GM06990 (cell line): ENCODE measurements around the gene NT5DC4.

ENCODE experiments used
- DNase-seq: peaks from one replicate; pipeline ENCODE4 v3.0.0-alpha.2; 2011; ENCODE audit not compliant: insufficient read length; ENCODE audit errors: extremely low read depth
- H3K27me3 ChIP-seq: replicated peaks from 2 replicates; pipeline ENCODE4 v1.6.0; 2011; ENCODE audit warnings: low read length; ENCODE audit not compliant: control insufficient read depth, insufficient read depth
- H3K36me3 ChIP-seq: 2 replicates; pipeline ENCODE4 v1.5.1; 2011; ENCODE audit warnings: low read length; ENCODE audit not compliant: control insufficient read depth, insufficient read depth
- H3K4me3 ChIP-seq: replicated peaks from 2 replicates; pipeline ENCODE4 v1.5.1; 2011; ENCODE audit warnings: low read depth, mild to moderate bottlenecking, control low read depth, low read length
- CTCF ChIP-seq: IDR thresholded peaks from 2 replicates; pipeline ENCODE4 v1.5.1; 2011; ENCODE audit warnings: low read length, control low read depth, mild to moderate bottlenecking, inconsistent platforms; ENCODE audit not compliant: insufficient read depth, poor library complexity, severe bottlenecking

NT5DC4 gene

GRCh38 chr2:112762276-112762675 is 41.5 kb downstream of the NT5DC4 start:
- H3K27me3 ChIP-seq, result no peaks in the 10 kb centered on the region
- H3K4me3 ChIP-seq, result no peak overlapping the region
- no peaks in the 10 kb centered on the region; the same call in 1 of the 2 replicates for H3K36me3 ChIP-seq
- TF ChIP-seq CTCF, result no peak
- DNase-seq, result no peak

- H3K4me3 ChIP-seq, result peak within 1 kb of the TSS; percentile 92
- peak; percentile 95 for DNase-seq
- no peaks in the 10 kb centered on the region for H3K27me3 ChIP-seq
- no peak for TF ChIP-seq CTCF
- H3K36me3 ChIP-seq, result no peaks in the 10 kb centered on the region
These were observed 43.5 kb downstream of the NT5DC4 start, which contains the start of gene CKAP2L for GRCh38 chr2:112764071-112765044. Gene CKAP2L (minus strand): TSS chr2:112764609. CDS start chr2:112764598, 11 bp downstream.

- Histone ChIP-seq H3K36me3 (no peaks in the 10 kb centered on the region), H3K4me3 (peak overlapping the region; percentile 92), H3K27me3 (no peaks in the 10 kb centered on the region)
- no peak for DNase-seq
- no peak for TF ChIP-seq CTCF
These were observed 44.4 kb downstream of the NT5DC4 start for GRCh38 chr2:112765251-112765650.

GRCh38 chr2:112767693-112768330 is 47.0 kb downstream of the NT5DC4 start:
- TF ChIP-seq CTCF, result no peak
- Histone ChIP-seq H3K36me3 (no peaks in the 10 kb centered on the region), H3K4me3 (no peak overlapping the region), H3K27me3 (no peaks in the 10 kb centered on the region)
- no peak for DNase-seq

- no peak for TF ChIP-seq CTCF
- no peaks in the 10 kb centered on the region for H3K36me3 ChIP-seq
- no peak for DNase-seq
- H3K27me3 ChIP-seq, result no peaks in the 10 kb centered on the region
- no peak overlapping the region for H3K4me3 ChIP-seq
These were observed 47.6 kb downstream of the NT5DC4 start for GRCh38 chr2:112768432-112768831.
